Measurements from ENCODE around the gene PGLYRP2.

DNA sequence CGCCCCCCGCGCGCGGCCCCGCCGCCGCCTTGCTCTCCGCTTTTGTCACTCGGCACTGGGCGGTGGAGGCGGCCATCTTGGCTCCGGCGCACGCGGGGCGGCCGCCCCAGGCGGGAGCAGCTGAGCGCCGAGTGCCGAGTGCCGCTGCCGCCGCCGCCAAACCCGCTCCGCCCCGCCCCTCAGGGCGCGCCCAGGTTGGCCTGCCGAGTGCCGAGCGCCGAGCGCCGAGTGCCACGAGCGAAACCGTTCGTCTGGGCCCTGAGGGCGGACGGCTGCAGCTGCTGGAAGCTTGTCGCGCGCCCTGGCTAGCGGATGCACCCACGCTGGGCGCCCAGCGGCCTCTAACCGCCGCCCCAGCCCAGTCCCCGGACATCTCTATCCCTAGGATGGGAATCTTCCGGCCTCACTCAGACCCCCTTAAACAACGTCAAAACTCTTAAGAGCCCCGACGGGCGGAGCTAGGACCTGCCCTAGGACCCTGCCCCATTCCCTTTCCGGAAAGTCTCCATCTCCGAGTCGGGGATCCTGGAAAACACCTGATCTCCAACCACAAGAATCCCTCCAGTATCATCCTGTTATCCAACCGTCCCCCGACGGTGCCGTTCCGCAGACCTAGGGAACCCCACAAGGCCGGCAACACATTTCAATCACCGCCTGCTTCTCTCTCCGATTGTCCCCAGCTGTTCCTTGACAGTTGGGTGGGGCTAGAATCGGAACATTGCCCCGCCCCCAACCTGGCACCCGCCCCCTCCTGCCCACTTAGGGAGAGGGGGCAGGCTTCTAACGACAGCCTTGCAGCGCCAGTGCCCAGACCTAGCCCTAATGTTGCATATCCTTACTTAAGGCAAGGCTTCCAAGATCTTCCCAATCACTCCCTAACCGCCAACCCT, 46.4 kb downstream of the PGLYRP2 start:
- TF ChIP-seq, protein P1, sequence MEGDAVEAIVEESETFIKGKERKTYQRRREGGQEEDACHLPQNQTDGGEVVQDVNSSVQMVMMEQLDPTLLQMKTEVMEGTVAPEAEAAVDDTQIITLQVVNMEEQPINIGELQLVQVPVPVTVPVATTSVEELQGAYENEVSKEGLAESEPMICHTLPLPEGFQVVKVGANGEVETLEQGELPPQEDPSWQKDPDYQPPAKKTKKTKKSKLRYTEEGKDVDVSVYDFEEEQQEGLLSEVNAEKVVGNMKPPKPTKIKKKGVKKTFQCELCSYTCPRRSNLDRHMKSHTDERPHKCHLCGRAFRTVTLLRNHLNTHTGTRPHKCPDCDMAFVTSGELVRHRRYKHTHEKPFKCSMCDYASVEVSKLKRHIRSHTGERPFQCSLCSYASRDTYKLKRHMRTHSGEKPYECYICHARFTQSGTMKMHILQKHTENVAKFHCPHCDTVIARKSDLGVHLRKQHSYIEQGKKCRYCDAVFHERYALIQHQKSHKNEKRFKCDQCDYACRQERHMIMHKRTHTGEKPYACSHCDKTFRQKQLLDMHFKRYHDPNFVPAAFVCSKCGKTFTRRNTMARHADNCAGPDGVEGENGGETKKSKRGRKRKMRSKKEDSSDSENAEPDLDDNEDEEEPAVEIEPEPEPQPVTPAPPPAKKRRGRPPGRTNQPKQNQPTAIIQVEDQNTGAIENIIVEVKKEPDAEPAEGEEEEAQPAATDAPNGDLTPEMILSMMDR (IDR thresholded peaks at IDR 0.05) = no peak
- peak; percentile 22 to 46 for TF ChIP-seq POLR2A (IDR thresholded peaks at IDR 0.05)

Data from adrenal gland (tissue), 5 donors.